HepG2 (cell line): ENCODE results near the gene SYT1. TPM values are rescaled to one million over a fixed set of nuclear protein-coding genes. Genes with fewer than 3 reads are reported as not detected.

Source experiments
- ATAC-seq: fragments of 200-7000 bp; cut with Tn5 transposase; 3 replicates; pipeline ENCODE4 v1.9.1; 2020; ENCODE audit warnings: mild to moderate bottlenecking, moderate library complexity
- BruUV-seq: library from RNA; stranded (reverse); fragments of 400-500 nt; replicated peaks from 2 replicates; lab custom pipeline; 2021; lab: Mats Ljungman, UMichigan
- CTCF ChIA-PET: fragments of 300-600 bp; formaldehyde crosslinking; extraction: SDS; loops from one replicate; lab custom pipeline; 2021; ENCODE audit warnings: low total read pairs, inconsistent platforms, low intra/inter-chr PET ratio; lab: Yijun Ruan, JAX
- POLR2A ChIA-PET: fragments of 350-600 bp; sonication (Branson Sonifier 250); formaldehyde crosslinking; loops from one replicate; lab custom pipeline; 2020; ENCODE audit warnings: antibody characterized with exemption, inconsistent platforms; lab: Yijun Ruan, JAX
- DNase-seq: peaks from one replicate; pipeline ENCODE4 v3.0.0-alpha.2; 2015; ENCODE audit warnings: low spot score
- FAIRE-seq: peaks from 3 replicates; lab custom pipeline; 2011; peaks lifted over from hg19 to GRCh38; lab: Jason Lieb, UNC
- H2AFZ ChIP-seq: one replicate; pipeline ENCODE4 v1.6.1; 2011; ENCODE audit warnings: low read length, inconsistent platforms
- H3K27ac ChIP-seq: fragments of 300-600 bp; 3 replicates; pipeline ENCODE4 v1.8.0; 2011; ENCODE audit warnings: mixed run types, mild to moderate bottlenecking, mixed read lengths, low read length, inconsistent platforms; ENCODE audit not compliant: insufficient read depth; ENCODE audit errors: extremely low read length
- H3K27me3 ChIP-seq, 2 experiments: fragments of 200-600 bp in 1 of 2; 2 replicates in 1 of 2; 3 replicates in 1 of 2; pipeline versions ENCODE4 v1.6.0 to v1.8.0; 2011; ENCODE audit warnings: low read length in 2 of 2, mild to moderate bottlenecking in 2 of 2, moderate library complexity in 2 of 2, inconsistent platforms in 1 of 2; ENCODE audit not compliant: insufficient read depth in 2 of 2, control insufficient read depth in 1 of 2
- H3K36me3 ChIP-seq, 2 experiments: fragments of 200-600 bp in 1 of 2; replicated peaks in 1 of 2; 2 replicates in 1 of 2; 3 replicates in 1 of 2; pipeline versions ENCODE4 v1.5.1 to v1.8.0; 2011; ENCODE audit warnings: low read length in 2 of 2, inconsistent platforms in 1 of 2; ENCODE audit not compliant: insufficient read depth in 2 of 2, control insufficient read depth in 1 of 2
- H3K4me1 ChIP-seq: 2 replicates; pipeline ENCODE4 v1.5.1; 2012; ENCODE audit warnings: low read length, inconsistent platforms; ENCODE audit not compliant: insufficient read depth
- H3K4me2 ChIP-seq: 2 replicates; pipeline ENCODE4 v1.6.0; 2011; ENCODE audit warnings: low read depth, low read length, inconsistent platforms
- H3K4me3 ChIP-seq, 3 experiments: fragments of 200-600 bp in 1 of 3; sonication (generic), shearing (Covaris generic) in 1 of 3; replicated peaks in 1 of 3; 2 replicates each; pipeline ENCODE4 v1.5.1; 2011 to 2016; ENCODE audit warnings: low read length in 3 of 3, inconsistent platforms in 2 of 3, low read depth in 2 of 3, mild to moderate bottlenecking in 2 of 3, control low read depth in 1 of 3, mixed read lengths in 1 of 3; ENCODE audit not compliant: insufficient read depth in 1 of 3
- H3K79me2 ChIP-seq: one replicate; pipeline ENCODE4 v1.6.1; 2011; ENCODE audit warnings: low read length, inconsistent platforms; ENCODE audit not compliant: insufficient read depth
- H3K9ac ChIP-seq: 2 replicates; pipeline ENCODE4 v1.6.0; 2011; ENCODE audit warnings: mild to moderate bottlenecking, low read depth, low read length, inconsistent platforms; ENCODE audit not compliant: insufficient read depth
- H3K9me3 ChIP-seq: 2 replicates; pipeline ENCODE4 v1.5.1; 2012; ENCODE audit warnings: mild to moderate bottlenecking, low read length
- H4K20me1 ChIP-seq: 2 replicates; pipeline ENCODE4 v1.6.0; 2011; ENCODE audit warnings: inconsistent platforms, mild to moderate bottlenecking, low read length, moderate library complexity; ENCODE audit not compliant: insufficient read depth
- ARHGAP35 ChIP-seq: sonication (generic); formaldehyde crosslinking; IDR thresholded peaks from 2 replicates; pipeline ENCODE4 v1.9.0; 2022; ENCODE audit warnings: mild to moderate bottlenecking, inconsistent platforms, moderate library complexity, missing genetic modification reagents, borderline replicate concordance
- ATF1 ChIP-seq: IDR thresholded peaks from 2 replicates; pipeline ENCODE4 v1.6.1; 2016; ENCODE audit warnings: mild to moderate bottlenecking, control low read depth
- DPF2 ChIP-seq: sonication (generic); formaldehyde crosslinking; IDR thresholded peaks from 2 replicates; pipeline ENCODE4 v1.4.0; 2020; ENCODE audit warnings: mild to moderate bottlenecking, low read depth, missing genetic modification reagents, borderline replicate concordance
- DR1 ChIP-seq: sonication (generic); formaldehyde crosslinking; IDR thresholded peaks from 2 replicates; pipeline ENCODE4 v1.8.0; 2021; ENCODE audit warnings: mild to moderate bottlenecking, missing genetic modification reagents, inconsistent platforms
- ELF1 ChIP-seq: sonication (generic); formaldehyde crosslinking; IDR thresholded peaks from 2 replicates; pipeline ENCODE4 v1.4.0; 2020; ENCODE audit warnings: missing genetic modification reagents
- FOSL2 ChIP-seq: sonication (generic); formaldehyde crosslinking; IDR thresholded peaks from 2 replicates; pipeline ENCODE4 v1.4.0; 2020; ENCODE audit warnings: missing genetic modification reagents
- KLF11 ChIP-seq: IDR thresholded peaks from 2 replicates; pipeline ENCODE4 v1.6.1; 2016; ENCODE audit warnings: missing compliant biosample characterization
- MTA3 ChIP-seq: sonication (generic); formaldehyde crosslinking; IDR thresholded peaks from 2 replicates; pipeline ENCODE4 v1.4.0; 2020; ENCODE audit warnings: missing genetic modification reagents
- SNAPC4 ChIP-seq: sonication (generic); formaldehyde crosslinking; IDR thresholded peaks from 2 replicates; pipeline ENCODE4 v1.4.0; 2020; ENCODE audit warnings: mild to moderate bottlenecking, missing genetic modification reagents
- SNRNP70 ChIP-seq: fragments of 200-400 bp; formaldehyde crosslinking; IDR thresholded peaks from 2 replicates; pipeline ENCODE4 v1.6.1; 2017; ENCODE audit warnings: mild to moderate bottlenecking, low read depth, low read length, moderate library complexity
- TCF12 ChIP-seq, 2 experiments: fragments of 450-650 bp in 1 of 2; sonication (generic) in 1 of 2; formaldehyde crosslinking in 1 of 2; IDR thresholded peaks; 2 replicates each; pipeline versions ENCODE4 v1.6.1 to v1.8.0; 2017 to 2022; ENCODE audit warnings: antibody characterized with exemption in 1 of 2, mild to moderate bottlenecking in 1 of 2, missing genetic modification reagents in 1 of 2, moderate library complexity in 1 of 2
- ZNF232 ChIP-seq: sonication (generic); formaldehyde crosslinking; IDR thresholded peaks from 2 replicates; pipeline ENCODE4 v1.4.0; 2020; ENCODE audit warnings: missing genetic modification reagents, borderline replicate concordance
- ZNF614 ChIP-seq: IDR thresholded peaks from 2 replicates; pipeline ENCODE4 v1.6.1; 2018; ENCODE audit warnings: missing biosample characterization, missing genetic modification reagents, inconsistent platforms, borderline replicate concordance
- ZNF713 ChIP-seq: sonication (generic); formaldehyde crosslinking; IDR thresholded peaks from 2 replicates; pipeline ENCODE4 v1.4.0; 2020; ENCODE audit warnings: mild to moderate bottlenecking, missing genetic modification reagents
- ZNF746 ChIP-seq: sonication (generic); formaldehyde crosslinking; IDR thresholded peaks from 2 replicates; pipeline ENCODE4 v1.8.0; 2022; ENCODE audit warnings: mild to moderate bottlenecking, missing genetic modification reagents
- ZNF749 ChIP-seq: sonication (generic); formaldehyde crosslinking; IDR thresholded peaks from 2 replicates; pipeline ENCODE4 v1.8.0; 2022; ENCODE audit warnings: mild to moderate bottlenecking, missing genetic modification reagents, moderate library complexity, borderline replicate concordance
- WGBS: methylation state at CpG from one replicate; pipeline ENCODE4 v1.1.6; 2017; ENCODE audit warnings: low lambda C conversion rate; 5-methylcytosine and 5-hydroxymethylcytosine counted together
- in situ Hi-C: cut with HindIII; loops from 2 replicates; pipeline ENCODE4 v1.10.0; 2017; ENCODE audit warnings: low pct_unique_long_range_greater_than_20kb; ENCODE audit not compliant: extremely low pct_ligation_motif_present
- intact Hi-C: fragments of 100-400 bp; cut with micrococcal nuclease; formaldehyde crosslinking; loops from one replicate; pipeline ENCODE4 v1.10.0; 2022; ENCODE audit not compliant: unreplicated experiment
- polyA plus RNA-seq, 8 experiments: library from polyadenylated mRNA; depleted of rRNA in 3 of 8; stranded (reverse) in 7 of 8; unstranded in 1 of 8; fragments of >200 nt; fragmentation: Illumina TruSeq in 4 of 8; extraction: Trizol in 4 of 8; gene quantifications; 2 replicates each; pipeline versions ENCODE4 v1.2.1 to v1.2.3, GENCODE V29; 2011 to 2016; ENCODE audit warnings: low read depth in 4 of 8, missing spikeins in 1 of 8, mixed read lengths in 1 of 8; ENCODE audit not compliant: insufficient read depth in 1 of 8
- total RNA-seq, 5 experiments: library from RNA; depleted of rRNA; stranded (reverse); fragments of >200 nt; fragmentation: Illumina TruSeq; extraction: Trizol; gene quantifications; 2 replicates each; pipeline ENCODE4 v1.2.3, GENCODE V29; 2016; ENCODE audit warnings: low read depth in 1 of 5
- TF ChIP-seq, protein P1 (sequence below): sonication (generic); formaldehyde crosslinking; IDR thresholded peaks from 2 replicates; pipeline ENCODE4 v1.8.0; 2022; ENCODE audit warnings: low read depth, missing genetic modification reagents
- TF ChIP-seq, protein P2 (sequence below): sonication (generic); formaldehyde crosslinking; IDR thresholded peaks from 2 replicates; pipeline ENCODE4 v1.5.0; 2020; ENCODE audit warnings: missing genetic modification reagents

SYT1 gene
- total and polyA plus RNA-seq, 2 of the 13 experiments (the other 11 are each of a cell fraction or from before 2014, with no cell fraction given) = not detected

DNA sequence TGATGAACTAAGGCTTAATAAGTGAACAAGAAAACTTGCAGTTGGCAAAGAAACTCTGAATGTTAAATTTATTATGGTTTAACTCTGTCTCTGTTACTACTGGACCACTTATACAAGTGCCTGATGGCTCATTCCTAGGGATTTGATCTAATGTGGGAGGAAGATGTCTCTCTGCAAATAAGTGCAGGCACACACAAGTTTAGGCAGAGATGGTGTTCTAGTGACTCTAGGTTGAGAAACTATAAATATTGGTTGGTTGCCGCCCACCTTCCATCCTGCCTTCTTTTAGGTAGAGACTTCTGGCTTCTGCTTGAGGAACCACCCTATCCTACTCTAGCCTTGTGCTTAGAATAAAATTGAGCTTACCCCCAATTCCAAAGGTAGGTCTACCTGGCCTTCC, 570.0 kb downstream of the SYT1 start:
- no TSS peak for BruUV-seq
- Histone ChIP-seq H3K4me3 (no peak overlapping the region), H3K36me3 (no peaks in the 10 kb centered on the region), H3K27ac (no peak overlapping the region), H3K4me1 (no peaks in the 10 kb centered on the region), H3K4me2 (no peak overlapping the region), H4K20me1 (no peaks in the 10 kb centered on the region), H3K27me3 (no peaks in the 10 kb centered on the region; a peak in 1 of 5 replicates), H2AFZ (no peak overlapping the region), H3K9ac (no peak overlapping the region), H3K79me2 (no peaks in the 10 kb centered on the region), H3K9me3 (no peaks in the 10 kb centered on the region)
- DNase-seq (no peak), FAIRE-seq (no peak), ATAC-seq (no peak)
- intact Hi-C loops = no loop called here
- TF ChIP-seq DPF2 (CRISPR knock-in tag) = no peak
- TF ChIP-seq ZNF232 (CRISPR knock-in tag) = no peak
- TF ChIP-seq, protein P1, sequence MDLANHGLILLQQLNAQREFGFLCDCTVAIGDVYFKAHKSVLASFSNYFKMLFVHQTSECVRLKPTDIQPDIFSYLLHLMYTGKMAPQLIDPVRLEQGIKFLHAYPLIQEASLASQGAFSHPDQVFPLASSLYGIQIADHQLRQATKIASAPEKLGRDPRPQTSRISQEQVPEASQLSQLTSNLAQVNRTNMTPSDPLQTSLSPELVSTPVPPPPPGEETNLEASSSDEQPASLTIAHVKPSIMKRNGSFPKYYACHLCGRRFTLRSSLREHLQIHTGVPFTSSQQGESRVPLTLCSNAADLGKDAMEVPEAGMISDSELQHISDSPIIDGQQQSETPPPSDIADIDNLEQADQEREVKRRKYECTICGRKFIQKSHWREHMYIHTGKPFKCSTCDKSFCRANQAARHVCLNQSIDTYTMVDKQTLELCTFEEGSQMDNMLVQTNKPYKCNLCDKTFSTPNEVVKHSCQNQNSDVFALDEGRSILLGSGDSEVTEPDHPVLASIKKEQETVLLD (CRISPR knock-in tag) = no peak
- no peak for TF ChIP-seq SNRNP70
- no peak for TF ChIP-seq ELF1 (CRISPR knock-in tag)
- TF ChIP-seq FOSL2 = no peak
- TF ChIP-seq MTA3 (CRISPR knock-in tag) = no peak
- TF ChIP-seq ZNF713 (CRISPR knock-in tag) = no peak
- no peak for TF ChIP-seq TCF12 (IDR thresholded peaks at IDR 0.05)
- TF ChIP-seq TCF12 (CRISPR knock-in tag; IDR thresholded peaks at IDR 0.05) = no peak
- TF ChIP-seq, protein P2, sequence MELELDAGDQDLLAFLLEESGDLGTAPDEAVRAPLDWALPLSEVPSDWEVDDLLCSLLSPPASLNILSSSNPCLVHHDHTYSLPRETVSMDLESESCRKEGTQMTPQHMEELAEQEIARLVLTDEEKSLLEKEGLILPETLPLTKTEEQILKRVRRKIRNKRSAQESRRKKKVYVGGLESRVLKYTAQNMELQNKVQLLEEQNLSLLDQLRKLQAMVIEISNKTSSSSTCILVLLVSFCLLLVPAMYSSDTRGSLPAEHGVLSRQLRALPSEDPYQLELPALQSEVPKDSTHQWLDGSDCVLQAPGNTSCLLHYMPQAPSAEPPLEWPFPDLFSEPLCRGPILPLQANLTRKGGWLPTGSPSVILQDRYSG (CRISPR knock-in tag) = no peak
- no peak for TF ChIP-seq KLF11
- no peak for TF ChIP-seq ARHGAP35 (CRISPR knock-in tag)
- TF ChIP-seq ATF1 (CRISPR knock-in tag) = no peak
- no peak for TF ChIP-seq ZNF746 (CRISPR knock-in tag)
- TF ChIP-seq SNAPC4 (CRISPR knock-in tag) = no peak
- no peak for TF ChIP-seq DR1
- TF ChIP-seq ZNF749 = no peak
- TF ChIP-seq ZNF614 (CRISPR knock-in tag) = no peak
- 100% methylated on average over 1 of the region's 1 CpG for WGBS
- ChIA-PET POLR2A (no interaction called here), CTCF (no interaction called here)
- in situ Hi-C loops = no loop called here
